ENCODE measurements around the gene L3MBTL3. TPM values are rescaled to one million over a fixed set of nuclear protein-coding genes. Genes with fewer than 3 reads are reported as not detected.
"Not testable (repeated sequence)": the region's sequence is repeated elsewhere in the genome, so short reads cannot be mapped to it uniquely, and the experiment has no call there.

Gene L3MBTL3
- total RNA-seq, 1 donor from 2014 or later: 8.5 TPM

- DNase-seq (ENCODE audit: low spot score): no peak
Observed at GRCh38 chr6:130075879-130076460, 57.6 kb downstream of the L3MBTL3 start.

- DNase-seq (ENCODE audit: low spot score): no peak
Observed at GRCh38 chr6:130076512-130076911, 58.1 kb downstream of the L3MBTL3 start.

- DNase-seq (ENCODE audit: low spot score): no peak
Observed at GRCh38 chr6:130090796-130091195, 72.4 kb downstream of the L3MBTL3 start.

- DNase-seq (ENCODE audit: low spot score): no peak
Observed at GRCh38 chr6:130093546-130093945, 75.2 kb downstream of the L3MBTL3 start.

- DNase-seq (ENCODE audit: low spot score): no peak
Observed at GRCh38 chr6:130098317-130098716, 79.9 kb downstream of the L3MBTL3 start.

- no peak for DNase-seq (ENCODE audit: low spot score)
Observed at GRCh38 chr6:130099119-130099518, 80.7 kb downstream of the L3MBTL3 start.

- DNase-seq (ENCODE audit: low spot score): no peak
Observed at GRCh38 chr6:130105996-130106704, 87.8 kb downstream of the L3MBTL3 start.

GRCh38 chr6:130107710-130108109 is 89.3 kb downstream of the L3MBTL3 start:
- no peak for DNase-seq (ENCODE audit: low spot score)

GRCh38 chr6:130111031-130111430 is 92.7 kb downstream of the L3MBTL3 start:
- DNase-seq (ENCODE audit: low spot score): no peak

GRCh38 chr6:130113201-130113710 is 94.9 kb downstream of the L3MBTL3 start:
- DNase-seq (ENCODE audit: low spot score): no peak

GRCh38 chr6:130115036-130115435 is 96.7 kb downstream of the L3MBTL3 start:
- no peak for DNase-seq (ENCODE audit: low spot score)

GRCh38 chr6:130116273-130116672 is 97.9 kb downstream of the L3MBTL3 start:
- no peak for DNase-seq (ENCODE audit: low spot score)

GRCh38 chr6:130117187-130117701 is 98.9 kb downstream of the L3MBTL3 start:
- DNase-seq (ENCODE audit: low spot score): not testable (repeated sequence)

GRCh38 chr6:130118236-130118635 is 99.9 kb downstream of the L3MBTL3 start:
- no peak for DNase-seq (ENCODE audit: low spot score)

GRCh38 chr6:130119211-130119610 is 100.8 kb downstream of the L3MBTL3 start:
- no peak for DNase-seq (ENCODE audit: low spot score)

GRCh38 chr6:130120731-130121130 is 102.3 kb downstream of the L3MBTL3 start:
- DNase-seq (ENCODE audit: low spot score): no peak

- no peak for DNase-seq (ENCODE audit: low spot score)
Observed at GRCh38 chr6:130122243-130122642, 103.9 kb downstream of the L3MBTL3 start.

- DNase-seq (ENCODE audit: low spot score): no peak
Observed at GRCh38 chr6:130127195-130127594, 108.8 kb downstream of the L3MBTL3 start.

- DNase-seq (ENCODE audit: low spot score): no peak
Observed at GRCh38 chr6:130128326-130128725, 109.9 kb downstream of the L3MBTL3 start.

- DNase-seq (ENCODE audit: low spot score): no peak
Observed at GRCh38 chr6:130129762-130130246, 111.4 kb downstream of the L3MBTL3 start.

- DNase-seq (ENCODE audit: low spot score): no peak
Observed at GRCh38 chr6:130132286-130132701, 113.9 kb downstream of the L3MBTL3 start.

GRCh38 chr6:130134582-130134981 is 116.2 kb downstream of the L3MBTL3 start:
- DNase-seq (ENCODE audit: low spot score): no peak

GRCh38 chr6:130136798-130137197 is 118.4 kb downstream of the L3MBTL3 start:
- no peak for DNase-seq (ENCODE audit: low spot score)

Data from mucosa of gallbladder (tissue), 1 donor.